NCI-H524 (cell line): Measurements from ENCODE around the gene DISC1.

Experiments used
- DNase-seq, 2 experiments: peaks; one replicate each; lab custom pipeline; 2025; lab: John Stamatoyannopoulos, UW

The DISC1 gene

DNA sequence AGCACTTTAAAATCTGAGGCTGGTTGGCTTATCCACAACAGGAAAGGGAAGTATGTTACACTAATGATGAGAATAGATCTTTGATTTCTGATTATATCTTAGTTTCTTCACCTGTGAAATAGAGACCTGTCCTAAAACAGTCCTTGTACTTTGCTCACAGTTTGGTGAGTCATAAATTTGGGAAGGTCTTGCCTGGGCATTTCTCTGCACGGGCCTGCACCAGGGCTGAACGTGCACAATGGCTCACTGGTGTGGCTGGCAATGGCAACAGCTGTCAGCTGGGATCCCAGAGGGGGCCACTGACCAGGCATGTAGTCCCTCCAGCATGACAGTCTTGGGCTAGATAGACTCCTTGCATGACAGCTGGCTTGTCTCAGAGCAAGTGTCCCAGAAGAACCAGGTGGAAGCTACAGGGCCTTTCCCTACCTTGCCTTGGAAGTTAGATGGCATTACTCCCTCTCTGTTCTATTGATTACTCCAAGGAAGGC, 367.4 kb downstream of the DISC1 start:
- no peak for DNase-seq

DNA sequence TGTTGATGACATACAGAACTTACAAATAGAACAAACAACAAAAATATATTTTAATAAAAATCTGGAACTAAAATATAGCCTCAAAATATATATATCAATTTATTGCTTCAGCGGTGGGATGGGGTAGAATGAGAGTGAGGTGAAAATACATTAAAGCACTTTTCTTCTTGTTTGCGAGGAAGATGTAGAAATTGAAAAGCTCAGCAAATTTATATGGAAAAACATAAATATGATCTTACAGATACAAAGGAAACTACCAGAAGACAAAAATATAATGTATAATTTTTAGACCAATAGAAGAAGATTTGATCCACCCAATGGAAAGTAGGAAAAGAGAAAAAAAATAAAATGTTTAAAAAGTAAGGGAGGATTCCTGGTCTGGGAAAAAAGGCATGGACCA, 372.2 kb downstream of the DISC1 start:
- DNase-seq, result no peak

DNA sequence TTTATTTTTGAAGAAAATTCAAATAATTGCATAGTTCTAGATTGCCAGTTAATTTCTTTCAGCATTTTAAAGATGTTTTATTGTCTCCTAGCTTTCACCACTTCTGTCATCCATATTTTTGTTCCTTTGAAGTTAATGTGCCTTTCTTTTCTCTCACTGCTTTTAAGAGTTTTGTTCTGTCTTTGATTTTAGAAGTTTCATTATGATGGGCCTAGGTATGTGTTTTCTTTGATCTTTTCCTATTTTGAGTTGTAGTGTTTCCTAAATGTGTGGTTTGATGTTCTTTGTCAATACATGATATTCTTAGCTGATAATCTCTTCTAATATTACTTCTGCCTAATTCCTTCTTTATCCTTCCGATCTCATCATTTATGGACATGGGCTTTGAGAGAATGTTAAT, 378.7 kb downstream of the DISC1 start:
- DNase-seq, result no peak

DNA sequence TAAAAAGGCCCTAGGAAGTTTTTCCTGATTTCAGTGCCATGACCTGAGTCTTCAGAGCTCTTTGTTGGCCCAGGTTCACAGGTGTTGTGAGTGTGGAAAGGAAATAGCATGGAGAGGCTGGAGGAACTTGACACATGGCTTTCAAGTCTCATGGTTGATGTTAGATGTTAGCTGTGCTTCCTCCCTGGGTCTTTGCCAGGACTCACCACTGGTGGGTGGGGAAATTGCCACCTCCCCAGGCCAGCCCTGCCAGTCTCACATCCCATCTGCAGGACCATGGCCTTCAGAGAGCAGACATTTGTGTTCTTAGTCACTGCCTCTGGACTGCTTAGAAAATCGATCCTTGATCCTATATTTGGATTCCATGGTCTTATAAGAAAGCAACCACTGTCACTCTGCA, 383.2 kb downstream of the DISC1 start:
- DNase-seq, result no peak

DNA sequence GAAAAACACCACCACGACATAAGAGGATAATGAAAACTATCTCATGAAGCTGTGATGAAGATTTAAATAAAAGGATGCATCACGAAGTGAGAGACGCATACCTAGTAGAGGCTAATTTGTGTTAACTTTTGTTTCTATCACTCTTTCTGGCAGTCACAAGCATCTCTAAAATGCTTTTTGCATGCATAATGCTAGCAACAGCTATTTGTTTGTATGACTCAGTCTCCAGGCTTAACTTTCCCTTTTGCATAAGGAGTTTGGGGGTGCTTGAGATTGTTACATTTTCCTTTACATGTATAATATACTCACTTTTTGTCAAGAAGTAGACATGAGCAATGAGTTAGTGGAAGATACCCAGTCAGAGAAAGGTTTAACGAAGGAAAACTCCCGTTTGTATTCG, 385.4 kb downstream of the DISC1 start:
- no peak for DNase-seq

DNA sequence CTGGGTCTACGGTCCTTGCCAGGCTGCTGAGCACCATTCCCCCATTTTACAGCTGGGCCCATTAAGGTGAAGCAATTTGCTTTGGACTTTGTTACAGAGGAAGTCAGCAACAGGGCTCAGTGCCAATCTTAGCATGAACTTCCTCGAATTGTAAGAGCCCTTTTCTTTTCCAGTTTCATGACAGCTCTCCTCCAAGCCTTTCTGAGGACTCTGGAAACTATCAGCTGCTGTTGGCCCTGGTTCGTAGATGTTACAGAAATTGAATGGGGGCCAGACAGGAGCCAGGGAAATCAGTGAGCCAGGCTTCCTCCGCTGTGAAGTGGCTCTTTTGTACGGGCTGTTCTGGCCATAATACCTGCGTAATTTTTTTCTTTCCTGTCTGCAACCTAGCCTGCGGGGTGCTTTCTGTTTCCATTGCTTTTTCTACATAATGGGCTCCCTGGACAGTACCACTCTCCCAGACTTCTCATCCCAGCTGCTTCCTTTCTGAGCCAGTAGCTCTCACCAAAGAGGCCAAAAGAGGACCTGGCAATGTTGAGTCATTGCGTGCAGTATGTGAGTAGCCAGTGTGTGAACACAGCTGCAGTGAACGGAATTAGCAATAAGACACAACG, 386.3 kb downstream of the DISC1 start:
- no peak for DNase-seq

DNA sequence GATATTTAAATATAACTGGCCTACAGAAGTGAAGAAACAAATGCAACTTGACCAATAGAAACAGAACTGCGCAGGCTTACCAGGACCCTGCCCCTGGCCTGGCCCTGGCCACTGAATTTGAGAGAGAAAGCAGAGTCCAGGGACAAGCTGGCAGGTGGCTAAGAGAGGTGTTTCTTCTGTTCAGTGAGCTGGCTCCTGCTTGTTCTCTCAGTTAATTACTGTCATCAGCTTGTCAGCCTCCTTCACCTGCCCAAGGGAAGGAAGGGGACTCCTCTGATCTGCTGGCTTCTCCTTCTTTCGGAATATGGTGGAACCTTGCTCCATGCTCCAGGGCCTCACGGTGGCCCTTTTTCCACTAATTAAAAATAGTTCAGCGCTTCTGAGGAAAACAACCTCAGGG, 388.4 kb downstream of the DISC1 start:
- no peak for DNase-seq

DNA sequence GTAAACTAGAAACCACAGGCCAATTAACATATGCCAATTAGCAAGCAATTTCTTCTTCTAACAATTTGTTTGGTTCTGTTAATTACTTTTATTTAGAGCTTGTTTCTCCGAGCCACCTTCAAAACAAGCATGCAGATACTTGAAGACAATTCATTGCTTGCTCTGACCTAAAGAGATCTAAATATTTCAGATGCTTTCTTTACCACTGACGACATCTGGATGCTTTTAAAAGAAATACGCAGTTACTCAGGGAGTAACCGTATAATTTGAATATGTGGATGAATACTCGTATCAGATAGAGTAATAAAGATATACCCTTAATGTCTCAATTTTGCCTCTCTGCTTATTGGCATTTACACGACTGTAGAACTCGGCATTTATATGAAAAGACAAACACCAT, 390.0 kb downstream of the DISC1 start:
- no peak for DNase-seq

DNA sequence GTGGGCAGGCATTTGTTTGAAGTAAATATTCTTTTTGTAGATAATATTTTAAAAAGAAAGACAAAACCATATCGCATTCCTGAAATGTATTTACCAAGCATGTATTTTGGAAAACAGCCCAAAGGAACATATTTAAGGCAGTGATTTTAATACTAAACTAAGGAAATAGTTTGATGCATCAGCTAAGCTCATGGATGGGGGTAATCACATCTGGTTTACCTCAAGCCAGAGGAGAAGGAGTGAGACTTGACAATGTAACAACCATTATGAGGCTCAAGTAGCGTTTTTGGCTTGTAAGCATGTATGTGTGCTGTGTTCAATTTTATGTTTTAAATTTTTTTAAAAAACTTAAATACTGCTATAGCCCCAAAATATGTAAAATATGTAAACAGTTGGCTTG, 390.5 kb downstream of the DISC1 start:
- DNase-seq, result no peak

DNA sequence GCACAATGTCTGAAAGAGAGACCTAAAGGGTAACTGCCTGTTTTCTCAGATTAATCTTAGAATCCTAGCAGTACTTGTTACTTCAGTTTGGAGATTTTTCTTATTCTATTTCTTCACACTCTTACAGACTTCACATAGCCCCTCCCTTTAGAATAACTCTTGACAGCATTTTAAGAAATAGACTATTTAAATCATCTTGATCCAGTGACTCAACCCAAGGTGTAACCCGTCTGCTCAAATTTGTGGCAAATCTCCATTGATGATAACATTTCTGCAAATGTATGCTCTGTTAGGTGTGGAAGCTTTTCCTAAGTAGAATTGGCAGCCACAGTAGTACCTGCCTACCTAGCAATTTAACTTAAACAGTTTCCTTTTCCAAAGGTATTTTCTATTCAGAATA, 391.2 kb downstream of the DISC1 start:
- no peak for DNase-seq

DNA sequence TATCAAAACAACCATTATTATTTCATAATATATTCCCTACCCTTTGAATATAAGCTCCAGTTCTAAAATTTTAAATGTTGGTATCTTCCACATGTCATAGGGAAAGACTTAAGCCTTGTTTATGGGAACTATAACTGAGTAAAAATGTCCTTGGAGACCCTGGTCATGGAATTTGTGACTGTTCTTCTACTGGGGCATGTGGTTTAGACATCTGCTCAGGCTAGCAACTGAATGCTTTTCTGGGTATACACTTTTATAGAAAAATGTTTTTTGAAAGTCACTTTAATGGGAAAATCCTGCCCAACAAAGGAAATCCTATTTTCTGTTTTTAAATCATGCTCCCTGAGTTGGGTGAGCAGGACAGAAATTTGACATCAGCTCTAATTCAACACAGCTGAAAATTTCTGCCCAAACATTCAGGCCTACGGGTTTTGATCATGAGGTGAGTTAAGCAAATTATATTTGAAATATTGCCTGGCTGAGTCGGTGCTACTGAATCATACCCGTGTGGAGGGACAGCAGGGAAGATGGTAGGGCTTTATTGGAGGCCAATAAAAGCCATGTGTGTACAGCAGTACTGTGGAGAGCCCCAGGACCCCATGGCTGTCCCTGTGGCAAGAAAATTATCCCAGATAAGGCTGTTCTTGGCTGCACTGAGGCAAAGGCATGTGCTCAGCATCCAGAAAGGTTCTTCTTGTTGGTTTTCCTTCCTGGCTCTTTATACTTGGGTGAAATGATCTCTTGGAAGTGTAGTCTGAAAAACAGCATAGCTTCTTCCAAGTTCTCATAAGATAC, 391.8 kb downstream of the DISC1 start:
- DNase-seq, result no peak

DNA sequence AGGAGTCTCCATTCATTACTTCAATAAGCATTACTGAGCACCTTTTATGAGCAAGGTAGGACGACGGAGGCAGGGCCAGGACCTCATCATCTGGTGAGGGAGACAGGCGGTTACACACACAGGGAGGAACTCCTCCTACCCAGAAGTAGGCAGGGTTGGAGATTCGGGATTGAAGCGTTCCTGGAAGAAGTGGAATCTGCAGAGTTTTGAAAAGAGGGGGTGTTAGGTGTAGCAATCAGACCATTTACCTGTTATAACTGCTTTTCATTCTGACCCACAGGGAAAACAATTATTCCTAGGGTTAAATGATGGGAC, 392.4 kb downstream of the DISC1 start:
- no peak for DNase-seq

DNA sequence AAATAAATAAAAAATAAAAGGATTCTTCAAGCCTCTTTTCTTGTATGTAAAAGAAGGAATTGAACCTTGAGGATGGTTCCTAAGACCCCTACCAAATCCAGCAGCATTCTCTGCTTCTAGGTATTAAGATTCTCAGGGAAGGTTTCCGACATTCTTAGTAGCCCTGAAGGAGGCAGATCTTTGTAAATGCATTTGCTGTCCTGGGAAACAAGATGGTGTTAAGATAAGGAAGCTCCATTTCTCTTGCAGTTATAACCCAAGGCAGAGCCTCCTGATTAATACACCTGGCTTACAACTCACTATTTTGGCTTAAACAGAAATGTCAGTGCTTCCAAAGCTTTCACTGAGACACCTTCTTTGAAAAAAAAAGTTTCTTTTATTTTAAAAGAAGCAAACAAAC, 393.8 kb downstream of the DISC1 start:
- DNase-seq, result no peak

DNA sequence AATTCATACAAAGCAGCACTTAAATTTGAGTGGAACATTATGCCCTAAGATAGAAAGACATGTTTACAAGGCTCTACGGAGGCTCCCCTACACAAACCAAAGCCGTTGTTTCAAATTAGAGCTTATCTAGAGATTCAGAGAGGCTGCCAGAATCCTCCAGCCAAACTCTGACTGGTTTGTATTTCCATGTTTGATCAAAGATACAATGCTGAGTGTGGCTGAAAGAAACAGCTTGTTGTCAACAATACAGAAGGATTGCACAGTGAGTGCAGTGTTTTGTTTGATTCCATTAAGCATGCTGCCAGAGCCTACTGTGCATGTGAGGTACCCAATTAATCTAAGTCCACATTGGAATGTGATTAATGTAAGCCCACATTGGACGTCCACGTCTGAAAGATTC, 402.7 kb downstream of the DISC1 start:
- no peak for DNase-seq

DNA sequence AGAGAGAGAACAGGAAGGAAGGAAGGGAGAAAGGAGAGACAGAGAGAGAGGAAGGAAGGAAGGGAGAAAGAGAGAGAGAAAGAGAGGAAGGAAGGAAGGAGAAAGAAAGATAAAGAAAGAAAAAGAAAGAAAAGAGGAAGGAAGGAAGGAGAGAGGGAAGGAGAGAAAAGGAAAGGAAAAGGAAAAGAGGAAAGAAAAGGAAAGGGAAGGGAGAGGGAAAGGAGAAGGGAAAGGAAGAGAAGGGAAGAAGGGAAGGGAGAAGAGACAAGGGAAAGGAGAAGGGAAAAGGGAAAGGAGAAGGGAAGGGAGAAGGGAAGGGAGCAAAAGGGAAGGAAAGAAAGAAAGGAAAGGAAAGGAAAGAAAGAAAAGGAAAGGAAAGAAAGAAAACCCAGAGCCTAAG, 404.6 kb downstream of the DISC1 start:
- no peak for DNase-seq

DNA sequence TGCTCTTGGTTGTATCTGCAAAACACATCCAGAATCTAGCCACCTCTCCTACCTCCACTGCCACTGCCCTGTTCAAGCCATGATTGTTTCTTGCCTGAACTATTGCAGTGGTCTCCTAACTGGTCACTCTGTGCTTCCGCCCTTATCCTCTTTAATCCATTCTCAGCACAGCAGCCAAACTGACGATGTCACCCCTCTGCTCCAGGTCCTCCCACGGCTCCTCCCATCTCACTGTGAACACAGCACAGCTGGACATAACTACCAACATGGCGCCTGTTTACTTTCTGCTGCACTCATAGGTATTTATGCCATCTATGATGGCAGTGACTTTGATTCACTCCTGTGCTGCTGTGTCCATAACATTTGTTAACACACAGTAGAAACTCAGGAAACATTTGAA, 406.7 kb downstream of the DISC1 start:
- DNase-seq, result peak in 1 of 2 experiments; percentile 9

DNA sequence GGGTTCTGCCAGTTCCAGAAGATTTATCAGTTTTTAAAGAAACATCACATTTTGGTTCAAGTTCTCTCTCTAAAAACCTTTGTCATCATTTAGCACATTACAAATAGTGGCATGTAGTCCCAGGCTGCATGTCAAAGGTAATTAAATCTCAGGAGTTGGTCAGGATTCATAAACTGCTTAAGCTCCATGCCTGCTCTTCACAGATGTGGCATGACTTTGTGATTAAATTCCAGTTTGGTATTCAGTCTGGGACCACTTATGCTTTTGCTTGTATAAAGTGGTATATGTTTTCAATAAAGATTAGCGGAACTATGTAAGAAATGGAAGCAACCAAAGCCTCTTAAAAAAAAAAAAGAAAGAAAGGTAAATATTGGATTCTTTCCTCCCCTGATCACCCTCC, 408.0 kb downstream of the DISC1 start:
- peak in 1 of 2 experiments; percentile 27 for DNase-seq

DNA sequence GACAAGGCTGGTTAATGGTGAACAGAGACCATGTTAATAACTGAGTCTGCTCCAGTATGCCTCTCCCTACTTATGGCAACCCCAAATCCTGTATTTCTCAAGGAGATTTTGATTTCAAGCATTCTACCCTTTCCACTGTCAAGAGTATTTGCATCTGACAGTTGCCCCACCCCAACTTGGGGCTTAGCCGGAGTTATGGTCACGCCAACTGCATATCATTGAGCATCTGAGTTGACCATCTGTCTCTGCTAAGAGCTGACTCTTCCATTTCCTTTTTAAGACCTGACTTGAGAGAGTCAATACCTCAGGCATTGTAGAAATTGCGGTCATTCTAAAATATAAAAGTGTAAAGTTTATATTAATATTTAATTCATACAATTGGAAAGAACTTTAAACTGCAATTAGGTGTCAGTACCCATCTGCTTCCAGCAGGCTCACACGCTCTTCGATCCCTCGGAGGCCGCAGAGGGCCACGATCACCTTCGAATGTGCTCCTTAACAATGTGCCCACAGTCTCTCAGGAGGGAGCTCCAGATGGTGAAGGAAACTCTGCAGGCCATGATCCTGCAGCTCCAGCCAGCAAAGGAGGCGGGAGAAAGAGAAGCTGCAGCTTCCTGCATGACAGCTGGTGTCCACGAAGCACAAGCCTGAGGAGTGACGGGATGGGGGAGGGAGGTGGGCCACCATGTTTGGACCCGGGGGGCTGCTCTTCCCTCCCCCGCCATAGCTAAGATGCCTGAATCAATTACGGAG, 409.8 kb downstream of the DISC1 start:
- DNase-seq, result peak; percentile 95 to 97

DNA sequence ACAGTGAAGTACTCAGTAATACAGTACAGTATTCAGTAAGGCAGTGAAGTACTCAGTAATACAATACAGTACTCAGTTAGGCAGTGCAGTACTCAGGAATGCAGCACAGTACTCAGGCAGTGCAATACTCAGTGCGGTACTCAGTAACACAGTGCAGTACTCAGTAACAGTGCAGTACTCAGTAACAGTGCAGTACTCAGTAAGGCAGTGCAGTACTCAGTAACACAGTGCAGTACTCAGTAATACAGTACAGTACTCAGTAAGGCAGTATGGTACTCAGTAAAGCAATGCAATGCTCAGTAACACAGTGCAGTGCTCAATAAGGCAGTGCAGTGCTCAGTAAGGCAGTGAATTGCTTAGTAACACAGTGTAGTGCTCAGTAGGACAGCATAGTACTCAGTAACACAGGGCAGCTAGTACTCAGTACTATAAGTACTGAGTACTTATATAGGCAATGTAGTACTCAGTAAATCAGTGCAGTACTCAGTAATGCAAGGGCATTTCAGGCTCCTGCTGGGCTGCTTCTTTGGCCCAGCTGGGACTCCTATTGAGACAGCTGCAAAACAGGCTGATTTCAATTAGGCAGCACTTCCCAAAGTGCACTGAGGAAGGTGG, 411.3 kb downstream of the DISC1 start:
- DNase-seq, result peak in 1 of 2 experiments; percentile 79

DNA sequence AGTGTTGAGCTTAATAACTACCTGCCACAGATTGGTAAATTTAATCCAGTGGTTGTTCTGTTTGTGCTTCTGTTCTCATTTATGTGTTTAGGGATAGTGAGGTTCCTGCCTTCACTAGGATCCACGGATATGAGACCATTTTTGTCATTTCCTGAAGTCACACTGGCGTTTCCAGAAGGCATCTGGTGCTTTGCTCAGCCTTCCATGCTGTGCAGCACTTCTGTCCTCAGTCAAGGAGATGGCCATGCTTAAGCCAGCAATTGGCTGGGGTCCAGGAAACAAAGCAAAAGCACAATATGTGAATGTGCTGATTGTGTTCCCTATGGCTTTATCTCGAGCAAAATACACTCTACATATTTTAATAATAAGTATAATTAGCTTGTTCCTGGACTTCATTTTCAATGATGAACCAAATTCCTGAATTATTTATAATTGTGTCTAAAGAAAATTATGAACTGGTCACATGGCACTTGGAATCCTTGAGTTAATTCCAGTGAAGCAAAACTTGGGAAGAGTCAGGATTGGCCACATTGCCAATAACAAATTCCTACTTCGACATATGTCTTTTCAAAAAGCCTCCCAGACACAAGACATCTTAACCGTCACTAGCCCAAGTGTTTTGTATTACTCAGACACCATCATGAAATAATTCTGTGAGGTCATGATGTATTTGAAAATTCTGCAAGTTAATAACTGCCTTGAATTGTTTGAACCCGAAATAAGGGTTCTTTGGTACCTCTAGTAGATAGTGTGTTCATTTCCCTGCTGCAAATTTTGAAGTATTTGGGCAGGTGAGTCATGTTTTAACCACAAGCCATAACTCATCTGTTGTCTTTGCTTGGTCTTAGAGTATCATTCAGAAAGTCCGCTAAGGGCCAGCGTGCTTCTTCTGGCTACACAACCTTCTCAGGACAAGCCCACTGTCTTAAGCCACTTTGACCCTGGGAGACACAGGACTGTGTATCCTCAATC, 412.4 kb downstream of the DISC1 start:
- DNase-seq, result peak; percentile 81 to 93

DNA sequence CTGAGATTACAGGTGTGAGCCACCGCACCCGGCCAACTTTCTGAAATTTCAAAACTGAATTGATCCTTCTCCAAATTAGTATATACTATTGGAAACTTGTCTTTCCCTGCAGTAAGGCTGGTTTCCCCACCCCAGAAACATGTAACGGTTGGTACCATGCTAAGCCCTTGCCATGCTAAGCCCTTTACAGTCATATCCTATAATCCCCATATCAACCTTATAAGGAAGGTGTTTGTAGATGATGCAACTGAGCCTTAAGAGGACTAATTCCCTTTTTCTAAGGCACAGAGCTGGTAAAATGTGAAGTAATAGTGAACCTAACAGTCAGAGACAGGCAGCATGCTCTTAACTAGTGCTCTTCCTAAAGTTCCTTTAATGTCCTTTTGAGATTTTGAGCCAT, 413.7 kb downstream of the DISC1 start:
- no peak for DNase-seq

DNA sequence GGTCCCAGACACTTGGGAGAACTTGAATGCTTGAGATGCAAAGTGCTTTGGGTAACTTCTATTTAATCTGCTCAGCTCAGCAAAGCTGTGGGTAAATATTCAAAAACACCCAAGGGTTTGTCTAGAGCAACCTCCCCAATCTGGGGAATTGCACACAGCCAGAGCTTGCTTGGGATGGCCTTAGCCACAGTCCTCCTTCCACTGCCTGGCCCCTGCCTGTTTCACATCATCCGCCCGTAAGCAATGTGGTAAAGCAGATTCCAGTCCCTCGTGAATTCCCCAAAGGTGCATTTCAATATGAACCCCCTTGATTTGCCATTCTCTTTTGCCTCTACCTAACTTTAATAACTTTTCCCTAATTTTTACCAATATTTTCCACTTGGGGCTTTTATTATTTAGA, 418.1 kb downstream of the DISC1 start:
- DNase-seq, result no peak
